ENCODE results near the gene SGPP2.

Gene SGPP2

DNA sequence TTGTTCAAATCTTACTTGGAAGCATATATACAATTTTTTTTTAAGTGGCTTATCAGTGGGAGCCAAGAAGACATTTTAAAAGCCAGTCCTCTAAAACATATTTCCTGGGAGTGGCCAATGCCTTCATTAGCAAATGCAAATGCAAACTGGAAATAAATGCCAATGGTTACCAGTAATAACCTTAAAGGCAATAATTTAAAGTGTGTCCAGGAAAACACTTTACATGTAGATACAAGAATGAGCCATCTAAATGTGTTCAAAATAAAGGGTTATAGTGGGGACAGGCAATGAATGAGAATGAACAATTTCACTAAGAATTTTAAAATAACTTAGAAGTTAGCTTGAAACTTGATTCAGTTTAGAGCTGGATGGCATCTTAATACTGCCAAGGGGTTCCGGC is 167.3 kb downstream of the SGPP2 start:
- DNase-seq = no peak

DNA sequence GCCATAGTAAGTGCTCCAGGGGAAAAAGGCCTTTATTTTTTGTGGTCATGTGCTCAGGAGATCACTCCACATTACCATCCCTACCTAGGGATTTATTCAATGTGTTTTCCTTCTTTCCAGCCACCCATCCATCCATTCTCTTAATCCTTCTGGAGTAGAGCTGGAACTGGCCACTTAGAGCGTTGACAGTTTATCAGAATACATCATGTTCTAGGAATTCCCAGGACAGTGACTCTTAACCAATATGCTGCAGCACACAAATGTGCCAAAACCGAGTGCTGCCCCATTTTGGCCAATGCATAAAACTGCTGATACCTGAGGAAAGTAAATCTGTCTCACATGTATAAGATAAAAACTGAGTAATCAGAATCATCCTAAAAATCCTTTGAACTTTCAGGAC is 167.8 kb downstream of the SGPP2 start:
- no peak for DNase-seq

- no peak for DNase-seq
Measured at GRCh38 chr2:222594679-222595078, 170.3 kb downstream of the SGPP2 start.

GRCh38 chr2:222595581-222595980 is 171.2 kb downstream of the SGPP2 start:
- DNase-seq = no peak

DNA sequence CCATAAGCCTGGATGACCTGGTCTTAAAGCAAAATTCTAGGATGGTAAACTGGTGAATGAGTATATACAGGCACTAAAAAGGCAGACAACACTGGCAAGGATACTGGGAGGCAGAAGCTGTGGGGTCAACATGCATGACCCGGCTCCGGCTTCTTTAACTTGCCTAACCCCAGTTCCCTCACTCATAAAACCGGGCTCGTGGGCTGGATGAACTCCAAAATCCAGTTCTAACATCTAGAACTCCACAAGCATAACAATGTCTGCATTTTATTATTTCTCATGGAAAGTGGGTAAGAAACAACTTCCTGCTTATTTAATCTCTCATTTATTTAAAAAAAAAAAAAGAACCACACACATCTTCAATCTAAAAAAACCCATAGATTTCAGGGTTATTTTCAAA is 174.3 kb downstream of the SGPP2 start:
- no peak for DNase-seq

DNA sequence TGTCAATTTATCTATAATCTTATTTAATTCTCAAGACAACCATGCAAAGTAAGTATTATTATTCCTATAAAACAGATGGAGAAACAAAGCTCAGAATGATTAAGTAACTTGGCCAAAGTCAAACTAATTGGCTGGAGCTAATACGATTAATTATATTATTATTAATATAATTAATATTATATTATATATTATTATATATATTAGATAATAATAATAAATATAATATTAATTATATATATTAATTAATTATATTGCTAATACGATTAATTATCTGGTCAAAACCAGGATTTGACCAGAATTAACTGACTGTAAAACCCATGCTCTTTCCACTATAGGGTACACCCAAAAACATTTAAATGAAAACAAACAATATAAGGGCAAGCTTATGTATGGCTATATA is 179.2 kb downstream of the SGPP2 start:
- DNase-seq = no peak

DNA sequence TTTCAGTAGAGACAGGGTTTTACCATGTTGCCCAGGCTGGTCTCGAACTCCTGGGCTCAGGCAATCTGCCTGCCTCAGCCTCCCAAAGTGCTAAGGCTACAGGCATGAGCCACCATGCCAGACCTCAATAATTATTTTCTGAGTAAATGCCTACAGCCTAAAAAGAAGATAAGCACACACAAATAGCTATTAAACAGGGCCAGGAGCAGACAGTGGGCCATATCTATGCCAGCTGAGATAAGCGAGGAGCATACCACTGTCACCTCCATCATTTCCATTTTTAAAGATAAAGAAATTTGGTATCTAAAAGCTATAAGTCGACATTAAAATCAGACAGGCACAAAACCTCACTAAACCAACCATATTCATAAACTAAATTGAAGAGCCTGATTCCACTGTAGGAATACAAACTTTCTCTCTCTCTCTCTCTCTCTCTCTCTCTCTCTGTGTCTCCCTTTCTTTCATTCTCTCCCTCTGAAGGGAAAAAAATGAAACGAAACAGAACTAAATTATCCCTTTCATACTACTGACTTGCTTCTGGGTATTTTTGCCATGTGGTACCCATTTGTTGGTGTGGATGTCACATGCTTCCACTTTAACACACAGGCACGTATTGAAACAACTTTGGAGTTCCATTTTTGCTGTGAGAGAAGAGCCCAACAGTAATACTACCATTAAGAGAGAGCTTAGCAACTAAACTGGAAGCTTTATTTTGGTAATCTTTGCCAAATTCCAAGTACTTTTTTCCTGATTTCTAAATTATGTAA is 180.6 kb downstream of the SGPP2 start:
- DNase-seq = no peak

DNA sequence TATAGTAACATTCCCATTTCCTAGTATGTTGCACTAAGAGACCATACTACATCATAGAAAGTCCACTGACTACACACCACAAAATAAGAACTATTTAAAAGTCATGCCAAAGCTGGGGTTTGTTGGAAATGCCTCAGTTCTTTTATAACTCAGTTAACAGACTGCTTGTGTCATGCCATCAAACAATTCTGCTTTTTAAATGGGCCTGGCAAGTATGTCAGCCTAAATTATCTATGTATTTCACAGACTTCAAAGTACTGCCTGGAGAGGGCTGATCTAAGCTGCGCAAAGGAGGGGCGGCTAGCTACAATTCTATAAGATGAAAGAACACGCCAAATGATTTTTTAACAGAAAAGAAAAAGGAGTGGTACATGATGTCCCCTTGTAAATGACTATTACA is 182.0 kb downstream of the SGPP2 start:
- DNase-seq = no peak

DNA sequence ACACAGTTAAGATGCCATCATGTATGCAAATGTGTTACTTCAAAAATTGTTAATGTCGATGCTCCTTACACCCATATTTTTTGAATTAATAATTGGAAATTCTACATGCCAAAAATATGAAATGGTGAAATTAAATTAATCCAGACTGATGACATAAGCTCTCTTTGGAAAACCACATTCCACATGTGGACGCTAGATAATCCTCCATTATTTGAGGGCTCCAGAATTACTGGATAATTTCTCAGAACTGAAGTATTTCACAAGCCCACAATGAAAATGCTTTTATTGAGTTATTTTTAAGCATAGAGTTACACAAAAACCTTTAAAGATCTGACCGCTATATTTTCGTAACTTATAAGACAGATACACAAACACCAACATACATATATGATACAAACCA is 183.7 kb downstream of the SGPP2 start:
- no peak for DNase-seq

GRCh38 chr2:222609381-222609780 is 185.0 kb downstream of the SGPP2 start:
- no peak for DNase-seq
